LHCN-M2 (cell line): ENCODE results near the gene TMED5. TPM values are rescaled to one million over a fixed set of nuclear protein-coding genes. Genes with fewer than 3 reads are reported as not detected.

Experiments used
- DNase-seq: peaks from one replicate; pipeline ENCODE4 v3.0.0-alpha.2; 2012; ENCODE audit warnings: low read depth
- total RNA-seq: library from RNA; depleted of rRNA; stranded (reverse); fragments of >200 nt; gene quantifications from 2 replicates; pipeline ENCODE4 v1.2.3, GENCODE V29; 2014; rRNA removed

Gene TMED5
- total RNA-seq, 1 experiment from 2014 or later, result 68.7 TPM

- DNase-seq, result no peak
Observed at GRCh38 chr1:93124556-93125355, 55.5 kb downstream of the TMED5 start.

GRCh38 chr1:93123201-93123783 is 56.9 kb downstream of the TMED5 start:
- no peak for DNase-seq

- no peak for DNase-seq
Observed at GRCh38 chr1:93120614-93121013, 59.6 kb downstream of the TMED5 start.

- peak; percentile 44 for DNase-seq
Observed at GRCh38 chr1:93114391-93114790, 65.8 kb downstream of the TMED5 start.

- DNase-seq, result no peak
Observed at GRCh38 chr1:93113127-93113526, 67.1 kb downstream of the TMED5 start.

- DNase-seq, result no peak
Observed at GRCh38 chr1:93111561-93111960, 68.7 kb downstream of the TMED5 start.

DNA sequence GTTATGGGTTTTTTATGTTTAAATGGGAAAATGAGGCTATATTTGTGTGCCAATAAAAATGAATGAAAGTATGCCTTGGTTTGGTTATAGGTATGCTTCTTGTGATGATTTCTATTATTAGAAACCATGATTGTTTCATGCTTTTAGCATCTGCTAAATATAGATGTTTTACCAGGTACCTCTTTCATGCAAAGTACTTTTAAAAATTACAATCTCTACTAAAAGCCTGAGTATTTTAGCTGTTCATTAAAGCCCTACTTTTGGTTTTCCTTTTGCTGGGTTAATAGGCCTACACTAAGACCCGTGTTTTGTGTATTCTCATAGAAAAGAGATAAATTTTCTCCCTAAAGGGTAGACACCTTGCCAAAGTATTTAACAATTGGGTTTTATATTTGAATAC is 69.1 kb downstream of the TMED5 start:
- no peak for DNase-seq

DNA sequence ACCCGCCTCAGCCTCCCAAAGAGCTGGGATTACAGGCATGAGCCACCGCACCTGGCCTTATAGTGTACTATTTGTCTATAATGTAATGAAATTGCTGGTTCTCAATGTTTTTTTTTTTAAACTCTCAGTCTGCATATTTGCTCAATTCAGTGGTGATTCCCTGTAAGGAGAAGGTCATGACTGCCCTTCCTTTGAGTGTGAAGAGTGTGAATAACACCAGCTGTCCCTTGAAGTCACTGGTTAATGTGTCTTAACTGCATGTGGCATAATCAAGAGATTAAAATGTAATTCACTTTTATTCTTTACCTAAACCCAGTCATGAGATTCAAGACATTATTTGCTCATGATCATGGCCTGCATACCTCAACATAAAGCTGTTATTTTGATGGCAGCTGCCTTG is 70.6 kb downstream of the TMED5 start:
- no peak for DNase-seq

DNA sequence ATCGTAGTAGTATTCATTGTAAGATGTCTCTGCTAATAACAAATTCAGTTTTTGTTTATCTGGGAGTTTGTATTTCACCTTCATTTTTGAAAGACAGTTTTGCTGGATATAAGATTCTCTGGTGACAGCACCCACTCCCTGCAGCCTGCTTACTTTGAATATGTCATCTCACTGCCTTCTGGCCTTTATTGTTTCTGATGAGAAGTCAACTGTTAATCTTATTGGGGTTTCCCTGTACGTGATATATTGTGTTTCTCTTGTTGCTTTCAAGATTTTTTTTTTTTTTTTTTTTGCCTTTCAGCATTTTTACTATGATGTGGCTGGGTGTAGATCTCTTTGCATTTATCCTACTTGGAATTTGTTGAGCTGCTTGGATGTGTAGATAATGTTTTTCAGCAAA is 71.9 kb downstream of the TMED5 start:
- DNase-seq, result no peak

GRCh38 chr1:93107395-93107794 is 72.8 kb downstream of the TMED5 start:
- no peak for DNase-seq

DNA sequence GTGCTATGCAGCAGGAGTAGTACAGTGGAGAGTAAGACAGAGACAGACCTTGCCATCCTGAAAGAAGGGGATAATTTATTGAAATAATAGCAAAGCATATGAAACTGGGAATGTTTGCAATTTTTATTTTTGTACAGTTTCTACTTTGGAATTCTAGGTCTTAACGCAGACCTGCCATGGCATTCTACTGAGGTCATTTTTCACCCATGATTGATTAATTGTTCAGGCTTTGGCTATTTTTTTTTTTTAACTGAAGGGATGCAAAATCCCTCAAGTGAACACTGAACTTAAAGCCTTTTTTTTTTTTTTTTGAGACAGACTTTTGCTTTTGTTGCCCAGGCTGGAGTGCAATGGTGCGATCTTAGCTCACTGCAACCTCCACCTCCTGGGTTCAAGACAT is 74.0 kb downstream of the TMED5 start:
- DNase-seq, result no peak

- no peak for DNase-seq
Observed at GRCh38 chr1:93102142-93102541, 78.1 kb downstream of the TMED5 start.

Other genes starting within 250 kb of the TMED5 start
- gene DIPK1A, start 219.0 kb downstream of the TMED5 start, total RNA-seq, result 13.1 and 15.8 TPM in 2 replicates
- gene MTF2, start 101.1 kb downstream of the TMED5 start, total RNA-seq, result 13.3 and 17.4 TPM in 2 replicates
- gene CCDC18, start 311 bp upstream of the TMED5 start, total RNA-seq, result 31.2 and 40.5 TPM in 2 replicates
- gene DR1, start 165.5 kb upstream of the TMED5 start, total RNA-seq, result 64.5 and 64.6 TPM in 2 replicates